Endothelial cell of hepatic sinusoid (primary cell): ENCODE data around the gene ZCCHC8.
"Not testable (repeated sequence)": the region's sequence is repeated elsewhere in the genome, so short reads cannot be mapped to it uniquely, and the experiment has no call there.

Experiments used
- in situ Hi-C: cut with HindIII; loops from 2 replicates; pipeline ENCODE4 v1.10.0; 2017; ENCODE audit warnings: low sequenced_read_pairs

ZCCHC8 gene

DNA sequence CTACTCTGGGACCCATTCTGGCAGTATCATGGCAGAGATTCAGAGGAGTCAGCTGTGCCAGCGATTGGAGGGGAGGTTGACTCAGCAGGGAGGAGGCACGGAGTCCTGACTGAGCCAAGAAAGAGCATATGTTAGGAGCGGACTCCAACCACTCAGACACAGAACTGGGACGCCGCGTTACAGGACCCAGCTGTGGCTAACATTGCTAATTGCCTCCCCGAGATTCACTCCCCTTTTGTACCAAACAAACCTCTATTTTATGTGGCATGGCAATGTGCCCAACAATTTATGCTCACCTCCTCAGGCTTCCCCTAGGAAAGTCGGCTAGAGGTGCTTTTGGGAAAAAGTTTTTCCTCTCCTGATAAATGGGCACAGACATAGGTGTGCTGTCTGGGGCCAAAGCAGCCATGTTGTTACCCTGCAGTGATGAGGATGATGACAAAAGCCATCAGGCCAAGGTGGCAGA is 63.0 kb downstream of the ZCCHC8 start:
- in situ Hi-C loops, result loop anchor here (5.0 kb wide), 3 partner anchors 40 to 100 kb away; no protein-coding TSS in a partner anchor

DNA sequence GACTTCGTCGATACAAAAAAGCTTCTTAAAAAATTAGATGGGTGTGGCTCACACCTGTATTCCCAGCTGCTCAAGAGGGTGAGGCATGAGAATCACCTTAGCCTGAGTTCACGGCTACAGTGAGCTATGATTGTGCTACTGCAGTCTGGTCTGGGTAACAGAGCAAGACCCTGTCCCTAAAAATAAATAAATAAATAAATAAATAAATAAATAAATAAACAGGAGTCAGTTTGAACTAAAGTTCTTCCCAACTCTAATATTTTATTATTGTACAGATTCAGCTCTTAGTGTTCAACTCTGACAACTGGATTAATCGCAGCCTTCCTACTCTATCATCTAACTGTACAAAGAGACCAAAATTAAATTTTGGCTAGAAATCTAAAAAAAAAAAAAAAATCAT is 65.5 kb downstream of the ZCCHC8 start:
- in situ Hi-C loops, result loop anchor here (5.0 kb wide), 3 partner anchors 38 to 102 kb away; no protein-coding TSS in a partner anchor

DNA sequence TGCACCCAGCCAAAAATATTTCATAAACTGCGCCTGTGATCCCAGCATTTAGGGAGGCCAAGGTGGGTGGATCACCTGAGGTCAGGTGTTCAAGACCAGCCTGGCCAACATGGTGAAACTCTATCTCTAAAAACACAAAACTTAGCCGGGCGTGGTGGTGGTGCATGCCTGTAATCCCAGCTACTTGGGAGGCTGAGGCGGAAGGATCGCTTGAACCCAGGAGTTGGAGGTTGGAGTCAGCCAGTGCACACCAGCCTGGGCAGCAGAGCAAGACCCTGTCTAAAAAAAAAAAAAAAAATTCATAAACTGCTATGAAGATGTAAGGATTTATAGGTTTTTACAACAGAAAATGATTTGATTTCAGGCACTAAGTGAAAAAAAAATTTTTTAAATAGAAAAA is 71.7 kb downstream of the ZCCHC8 start:
- in situ Hi-C loops, result not testable (repeated sequence)

DNA sequence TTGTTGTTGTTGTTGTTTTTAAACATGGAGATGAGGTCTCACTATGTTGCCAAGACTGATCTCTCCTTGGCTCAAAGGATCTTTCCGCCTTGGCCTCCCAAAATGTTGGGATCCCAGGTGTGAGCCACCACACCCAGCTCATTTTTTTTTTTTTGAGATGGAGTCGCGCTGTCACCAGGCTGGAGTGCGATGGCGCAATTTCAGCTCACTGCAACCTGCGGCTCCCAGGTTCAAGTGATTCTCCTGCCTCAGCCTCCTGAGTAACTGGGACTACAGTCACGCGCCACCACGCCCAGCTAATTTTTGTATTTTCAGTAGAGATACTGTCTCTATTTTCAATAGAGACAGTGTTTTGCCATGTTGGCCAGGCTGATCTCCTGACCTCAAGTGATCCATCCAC is 73.3 kb downstream of the ZCCHC8 start:
- in situ Hi-C loops, result no loop called here

DNA sequence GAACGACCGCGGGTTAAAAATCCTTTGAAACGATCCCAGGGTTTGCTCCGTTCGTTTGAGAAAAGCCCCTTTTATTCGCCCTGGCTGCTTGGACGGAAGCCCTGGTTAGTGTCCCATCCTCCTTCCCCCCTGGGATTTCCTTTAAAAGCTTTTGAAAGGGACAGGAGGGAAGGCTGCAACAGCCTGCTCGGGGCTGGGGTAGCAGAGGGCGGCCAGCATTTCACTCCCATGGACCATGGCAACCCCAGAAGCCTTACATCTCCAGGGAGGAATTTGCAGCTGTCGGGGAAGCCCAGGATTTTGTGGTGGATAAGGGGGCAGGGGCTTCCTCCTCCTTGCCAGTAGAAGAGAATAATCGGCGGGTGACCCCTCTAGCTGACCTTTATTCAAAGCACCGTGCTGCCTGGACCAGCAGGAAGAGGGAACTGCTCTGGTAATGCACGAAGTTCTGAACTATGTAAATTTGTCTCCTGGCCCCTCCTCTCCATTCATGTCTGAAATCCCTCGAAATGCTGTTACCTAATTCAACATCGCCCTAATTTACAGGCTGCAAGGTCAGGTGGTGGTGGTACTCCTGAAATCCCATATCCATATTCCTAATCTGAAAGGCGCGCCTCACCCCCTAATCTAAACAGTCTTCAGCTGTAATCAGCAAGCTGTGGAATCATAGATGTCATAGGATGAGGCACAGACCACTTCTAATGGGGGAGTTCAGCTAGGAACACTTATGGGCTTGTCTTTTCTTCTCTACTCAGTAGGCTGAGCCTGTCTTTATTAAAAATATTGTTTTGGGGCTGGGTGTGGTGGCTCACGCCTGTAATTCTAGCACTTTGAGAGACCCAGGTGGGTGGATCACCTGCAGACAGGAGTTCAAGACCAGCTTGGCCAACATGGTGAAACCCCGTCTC is 77.2 kb downstream of the ZCCHC8 start:
- in situ Hi-C loops, result no loop called here

DNA sequence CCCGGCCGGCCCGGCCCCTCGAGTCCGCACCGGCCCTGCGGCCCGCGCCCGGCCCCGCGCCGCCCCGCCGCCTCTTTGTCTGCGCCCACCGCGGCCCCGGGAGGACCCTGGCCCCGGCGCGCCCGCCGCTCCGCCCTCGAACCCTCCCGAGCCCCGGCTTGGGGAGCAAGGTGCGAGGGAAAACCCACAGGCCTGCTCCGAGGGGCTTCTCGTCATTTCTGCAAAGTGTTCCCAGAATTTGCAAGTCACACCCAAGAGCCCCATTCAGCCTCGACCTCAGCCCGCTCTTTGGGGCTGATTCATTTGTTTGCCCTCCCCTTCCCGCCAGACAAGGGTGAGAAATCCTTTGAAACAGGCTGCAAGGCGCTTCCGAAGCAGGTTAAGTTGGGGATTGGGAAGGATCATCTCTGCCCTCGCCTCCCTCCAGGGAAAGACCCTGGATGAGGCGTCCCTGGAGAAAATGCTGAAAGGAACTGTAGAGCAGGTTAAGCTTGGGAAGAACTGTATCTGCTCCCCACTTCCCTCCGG is 77.9 kb downstream of the ZCCHC8 start:
- in situ Hi-C loops, result no loop called here

DNA sequence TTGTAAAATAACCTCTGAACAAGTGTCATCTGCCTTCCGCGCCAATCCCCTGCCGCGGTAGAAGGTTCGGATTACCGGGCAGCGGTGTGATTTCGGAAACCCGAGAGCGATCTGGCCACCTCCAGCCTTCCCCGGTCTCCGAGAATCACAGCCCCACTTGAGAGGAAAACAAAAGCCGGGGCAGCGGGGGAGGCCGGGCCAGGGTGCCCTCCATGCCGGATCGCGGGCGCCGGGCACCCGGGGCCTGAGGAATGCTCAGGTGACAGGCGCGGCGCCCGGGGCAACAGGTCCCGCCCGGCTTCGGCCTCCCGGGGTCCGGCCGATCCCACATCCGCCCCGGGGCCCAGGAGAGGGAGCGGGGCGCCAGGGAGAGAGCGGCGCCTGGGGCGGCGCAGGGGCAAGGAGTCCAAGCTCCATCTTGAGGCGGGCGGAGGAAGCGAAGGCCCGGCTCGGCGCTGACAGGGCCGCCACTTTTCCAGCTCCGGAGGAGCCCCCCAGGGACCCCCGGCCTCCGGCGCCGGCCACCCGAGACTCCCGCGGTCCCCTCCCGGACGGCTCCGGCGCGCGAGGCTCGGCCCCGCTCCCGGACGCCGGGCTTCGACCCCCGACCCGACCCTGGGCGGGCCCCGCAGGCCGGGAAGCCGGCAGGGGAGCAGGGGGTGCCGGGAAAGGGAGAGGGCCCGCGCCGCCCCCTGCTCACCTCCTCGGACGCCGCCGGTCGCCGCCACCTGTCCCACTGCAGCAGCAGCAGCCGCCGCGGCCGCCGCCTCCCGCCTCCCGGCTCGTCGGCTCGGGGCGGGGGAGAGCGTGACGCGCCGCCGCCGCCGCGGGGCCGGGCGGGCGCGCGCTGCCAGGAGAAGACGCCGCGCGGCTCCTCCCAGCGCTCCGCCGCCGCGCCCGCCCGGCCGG is 78.7 kb downstream of the ZCCHC8 start, which contains the start of gene CLIP1:
CLIP1 (minus strand) TSS at position 849 of the 909 bp plus-strand sequence. CDS start 42,217 bp downstream, outside the sequence.
- in situ Hi-C loops, result no loop called here
